ENCODE results near the gene TOR1B. TPM values are rescaled to one million over a fixed set of nuclear protein-coding genes. Genes with fewer than 3 reads are reported as not detected.
"Not testable (repeated sequence)": the region's sequence is repeated elsewhere in the genome, so short reads cannot be mapped to it uniquely, and the experiment has no call there.

The TOR1B gene
- total and polyA plus RNA-seq, 2 of the 4 experiments (the other 2 are of a cell fraction) = 15.6 to 21.0 TPM

DNA sequence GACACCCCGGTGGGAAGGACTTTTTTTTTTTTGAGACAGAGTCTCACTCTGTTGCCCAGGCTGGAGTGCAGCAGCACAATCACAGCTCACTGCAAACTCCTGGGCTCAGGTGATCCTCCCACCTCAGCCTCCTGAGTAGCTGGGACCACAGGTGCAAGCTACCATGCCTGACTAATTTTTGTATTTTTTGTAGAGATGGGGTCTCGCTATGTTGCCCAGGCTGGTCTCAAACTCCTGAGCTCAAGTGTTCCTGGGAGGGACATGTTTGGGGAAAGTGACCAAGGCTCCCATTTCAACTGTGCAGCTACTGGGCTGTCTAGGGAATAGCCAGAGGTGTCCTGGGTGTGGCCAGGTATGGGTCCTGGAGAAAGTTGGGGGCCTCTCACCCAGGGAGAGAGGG is 7.0 kb upstream of the TOR1B start:
- dilution Hi-C loops (cut with HindIII; ENCODE audit: low sequenced_read_pairs, unreplicated experiment); in situ Hi-C loops (cut with MboI; ENCODE audit: low sequenced_read_pairs); H2AFZ ChIP-seq (replicated peaks; ENCODE audit: low read length, poor library complexity); H3K56ac ChIP-seq (ENCODE audit: extremely low read depth, insufficient read depth, low read length); intact Hi-C loops (cut with micrococcal nuclease); H3K9me1 ChIP-seq (ENCODE audit: insufficient read depth, low read length); H2BK120ac ChIP-seq (ENCODE audit: low read depth, low read length); H3K36me3 ChIP-seq (ENCODE audit: control insufficient read depth, insufficient read depth, low read length); H2BK15ac ChIP-seq (ENCODE audit: low read depth, low read length); POLR2A ChIA-PET (ENCODE audit: unreplicated experiment); BruUV-seq (replicated peaks); H3K9me3 ChIP-seq (ENCODE audit: control insufficient read depth, insufficient read depth, low read length); H3K9ac ChIP-seq (ENCODE audit: low read depth, low read length); H2AK9ac ChIP-seq (replicated peaks; ENCODE audit: low read depth, low read length, poor library complexity); H4K91ac ChIP-seq (ENCODE audit: insufficient read depth, low read depth, low read length); CTCF ChIA-PET; H3K79me1 ChIP-seq (ENCODE audit: low read depth in 1 of 2, low read length in 2 of 2); H3K4me2 ChIP-seq (ENCODE audit: low read depth, low read length); DNase-seq; ATAC-seq (ENCODE audit: low read depth); H3K4me3 ChIP-seq (ENCODE audit: insufficient read depth, low read depth, low read length); H3K18ac ChIP-seq (ENCODE audit: low read depth, low read length); H4K20me1 ChIP-seq (ENCODE audit: insufficient read depth, low read length); H3K4me1 ChIP-seq (ENCODE audit: control insufficient read depth, insufficient read depth, low read length); H3K14ac ChIP-seq (replicated peaks; ENCODE audit: low read depth, low read length); H2AK5ac ChIP-seq (ENCODE audit: low read depth, low read length); H2BK20ac ChIP-seq (ENCODE audit: low read depth, low read length); H3K4ac ChIP-seq (ENCODE audit: low read depth, low read length); H3K27ac ChIP-seq (ENCODE audit: insufficient read depth, low read length); H4K5ac ChIP-seq (ENCODE audit: low read depth, low read length); H2BK5ac ChIP-seq (ENCODE audit: low read depth, low read length, poor library complexity, severe bottlenecking); H3K23ac ChIP-seq (ENCODE audit: low read depth, low read length); H4K8ac ChIP-seq (ENCODE audit: low read depth in 2 of 2, low read length in 2 of 2): not testable (repeated sequence)
- H3K27me3 ChIP-seq (ENCODE audit: control insufficient read depth, insufficient read depth, low read length) = peaks cover 25% of the 10 kb centered on the region
- WGBS, 2 experiments (ENCODE audit: extremely low coverage in 2 of 2, insufficient read length in 1 of 2) = no CpG with 5 or more reads among the region's 2 CpGs

All from IMR-90 (cell line).